ENCODE measurements around the gene PDZD7.

Gene PDZD7

GRCh38 chr10:101027106-101027720 is 3.7 kb downstream of the PDZD7 start:
- no peaks in the 10 kb centered on the region for H3K27me3 ChIP-seq (ENCODE audit: insufficient read depth, low read length, poor library complexity)
- no CpG with 5 or more reads among the region's 10 CpGs for WGBS (ENCODE audit: extremely low coverage, insufficient coverage, low lambda C conversion rate)
- no peak overlapping the region for H3K4ac ChIP-seq (ENCODE audit: low read depth, low read length)
- no peaks in the 10 kb centered on the region for H3K79me2 ChIP-seq (ENCODE audit: control insufficient read depth, insufficient read depth, low read length)
- no peak overlapping the region for H3K4me3 ChIP-seq (ENCODE audit: low read length)
- H3K56ac ChIP-seq (ENCODE audit: low read length) = peak overlapping the region; percentile 64
- no peak overlapping the region for H3K9ac ChIP-seq (ENCODE audit: low read length)
- no peak overlapping the region for H2AK5ac ChIP-seq (ENCODE audit: low read length)
- peaks cover 6% of the 10 kb centered on the region for H3K4me1 ChIP-seq (ENCODE audit: control insufficient read depth, low read depth, low read length)
- H3K79me1 ChIP-seq (ENCODE audit: low read length) = no peaks in the 10 kb centered on the region
- H3K4me2 ChIP-seq (ENCODE audit: low read length) = no peak overlapping the region
- H2BK5ac ChIP-seq (ENCODE audit: low read length) = no peak overlapping the region
- H2BK120ac ChIP-seq (ENCODE audit: low read depth, low read length) = no peak overlapping the region
- no peak overlapping the region for H4K8ac ChIP-seq (ENCODE audit: low read depth, low read length)
- H3K27ac ChIP-seq (ENCODE audit: low read depth, low read length) = no peak overlapping the region
- H3K36me3 ChIP-seq (ENCODE audit: control insufficient read depth, insufficient read depth, low read length) = no peaks in the 10 kb centered on the region
- no peak overlapping the region for H3K23ac ChIP-seq (ENCODE audit: low read length)
- no peak overlapping the region for H3K18ac ChIP-seq (ENCODE audit: low read length)
- DNase-seq = peak; percentile 22
- no peak overlapping the region for H2BK15ac ChIP-seq (replicated peaks; ENCODE audit: low read depth)
- H4K5ac ChIP-seq (ENCODE audit: low read length) = no peak overlapping the region

- Histone ChIP-seq H2BK120ac (ENCODE audit: low read depth, low read length) (no peak overlapping the region), H3K23ac (ENCODE audit: low read length) (no peak overlapping the region), H4K8ac (ENCODE audit: low read depth, low read length) (no peak overlapping the region), H3K4ac (ENCODE audit: low read depth, low read length) (no peak overlapping the region), H3K18ac (ENCODE audit: low read length) (no peak overlapping the region), H2AK5ac (ENCODE audit: low read length) (no peak overlapping the region), H2BK15ac (replicated peaks; ENCODE audit: low read depth) (no peak overlapping the region), H3K4me1 (ENCODE audit: control insufficient read depth, low read depth, low read length) (peaks cover 4% of the 10 kb centered on the region), H3K4me2 (ENCODE audit: low read length) (no peak overlapping the region), H3K79me2 (ENCODE audit: control insufficient read depth, insufficient read depth, low read length) (no peaks in the 10 kb centered on the region), H3K27me3 (ENCODE audit: insufficient read depth, low read length, poor library complexity) (peaks cover 2% of the 10 kb centered on the region), H4K5ac (ENCODE audit: low read length) (no peak overlapping the region), H3K56ac (ENCODE audit: low read length) (no peak overlapping the region), H3K9ac (ENCODE audit: low read length) (no peak overlapping the region), H2BK5ac (ENCODE audit: low read length) (no peak overlapping the region), H3K36me3 (ENCODE audit: control insufficient read depth, insufficient read depth, low read length) (no peaks in the 10 kb centered on the region), H3K4me3 (ENCODE audit: low read length) (no peak overlapping the region), H3K27ac (ENCODE audit: low read depth, low read length) (no peak overlapping the region), H3K79me1 (ENCODE audit: low read length) (no peaks in the 10 kb centered on the region)
- no peak for DNase-seq
- no CpG with 5 or more reads among the region's 15 CpGs for whole genome bisulfite sequencing (ENCODE audit: extremely low coverage, insufficient coverage, low lambda C conversion rate)
Measured at GRCh38 chr10:101022967-101023705, 7.8 kb downstream of the PDZD7 start.

- no peak overlapping the region for H4K5ac ChIP-seq (ENCODE audit: low read length)
- no peak overlapping the region for H4K8ac ChIP-seq (ENCODE audit: low read depth, low read length)
- no peak overlapping the region for H2BK120ac ChIP-seq (ENCODE audit: low read depth, low read length)
- no CpG with 5 or more reads among the region's 11 CpGs for WGBS (ENCODE audit: extremely low coverage, insufficient coverage, low lambda C conversion rate)
- no peak overlapping the region for H3K4me3 ChIP-seq (ENCODE audit: low read length)
- H3K79me1 ChIP-seq (ENCODE audit: low read length) = no peaks in the 10 kb centered on the region
- H3K18ac ChIP-seq (ENCODE audit: low read length) = no peak overlapping the region
- H3K23ac ChIP-seq (ENCODE audit: low read length) = no peak overlapping the region
- no peak overlapping the region for H3K27ac ChIP-seq (ENCODE audit: low read depth, low read length)
- H3K36me3 ChIP-seq (ENCODE audit: control insufficient read depth, insufficient read depth, low read length) = no peaks in the 10 kb centered on the region
- DNase-seq = no peak
- no peak overlapping the region for H3K4me2 ChIP-seq (ENCODE audit: low read length)
- H3K27me3 ChIP-seq (ENCODE audit: insufficient read depth, low read length, poor library complexity) = peaks cover 8% of the 10 kb centered on the region
- H3K56ac ChIP-seq (ENCODE audit: low read length) = no peak overlapping the region
- no peak overlapping the region for H2BK15ac ChIP-seq (replicated peaks; ENCODE audit: low read depth)
- H3K9ac ChIP-seq (ENCODE audit: low read length) = no peak overlapping the region
- H2BK5ac ChIP-seq (ENCODE audit: low read length) = no peak overlapping the region
- no peak overlapping the region for H2AK5ac ChIP-seq (ENCODE audit: low read length)
- peaks cover 4% of the 10 kb centered on the region for H3K4me1 ChIP-seq (ENCODE audit: control insufficient read depth, low read depth, low read length)
- no peak overlapping the region for H3K4ac ChIP-seq (ENCODE audit: low read depth, low read length)
- H3K79me2 ChIP-seq (ENCODE audit: control insufficient read depth, insufficient read depth, low read length) = no peaks in the 10 kb centered on the region
Measured at GRCh38 chr10:101021692-101022251, 9.2 kb downstream of the PDZD7 start.

- Histone ChIP-seq H3K4ac (ENCODE audit: low read depth, low read length) (no peak overlapping the region), H2BK120ac (ENCODE audit: low read depth, low read length) (no peak overlapping the region), H4K8ac (ENCODE audit: low read depth, low read length) (no peak overlapping the region), H3K27ac (ENCODE audit: low read depth, low read length) (no peak overlapping the region), H3K79me2 (ENCODE audit: control insufficient read depth, insufficient read depth, low read length) (no peaks in the 10 kb centered on the region), H2BK5ac (ENCODE audit: low read length) (no peak overlapping the region), H3K18ac (ENCODE audit: low read length) (no peak overlapping the region), H3K9ac (ENCODE audit: low read length) (no peak overlapping the region), H3K23ac (ENCODE audit: low read length) (no peak overlapping the region), H2BK15ac (replicated peaks; ENCODE audit: low read depth) (no peak overlapping the region), H3K79me1 (ENCODE audit: low read length) (no peaks in the 10 kb centered on the region), H4K5ac (ENCODE audit: low read length) (no peak overlapping the region), H3K36me3 (ENCODE audit: control insufficient read depth, insufficient read depth, low read length) (no peaks in the 10 kb centered on the region), H3K4me3 (ENCODE audit: low read length) (no peak overlapping the region), H3K4me2 (ENCODE audit: low read length) (no peak overlapping the region), H3K56ac (ENCODE audit: low read length) (no peak overlapping the region), H3K4me1 (ENCODE audit: control insufficient read depth, low read depth, low read length) (peaks cover 4% of the 10 kb centered on the region), H3K27me3 (ENCODE audit: insufficient read depth, low read length, poor library complexity) (peaks cover 8% of the 10 kb centered on the region), H2AK5ac (ENCODE audit: low read length) (no peak overlapping the region)
- WGBS (ENCODE audit: extremely low coverage, insufficient coverage, low lambda C conversion rate) = no CpG with 5 or more reads among the region's 4 CpGs
- DNase-seq = no peak
Measured at GRCh38 chr10:101021239-101021638, 9.7 kb downstream of the PDZD7 start.

GRCh38 chr10:101020427-101021075 is 10.4 kb downstream of the PDZD7 start:
- Histone ChIP-seq H3K27me3 (ENCODE audit: insufficient read depth, low read length, poor library complexity) (peaks cover 8% of the 10 kb centered on the region), H3K23ac (ENCODE audit: low read length) (no peak overlapping the region), H2BK120ac (ENCODE audit: low read depth, low read length) (no peak overlapping the region), H3K4ac (ENCODE audit: low read depth, low read length) (no peak overlapping the region), H3K79me2 (ENCODE audit: control insufficient read depth, insufficient read depth, low read length) (no peaks in the 10 kb centered on the region), H3K4me2 (ENCODE audit: low read length) (no peak overlapping the region), H3K9ac (ENCODE audit: low read length) (no peak overlapping the region), H3K56ac (ENCODE audit: low read length) (no peak overlapping the region), H3K79me1 (ENCODE audit: low read length) (no peaks in the 10 kb centered on the region), H4K8ac (ENCODE audit: low read depth, low read length) (no peak overlapping the region), H3K36me3 (ENCODE audit: control insufficient read depth, insufficient read depth, low read length) (no peaks in the 10 kb centered on the region), H3K4me1 (ENCODE audit: control insufficient read depth, low read depth, low read length) (peaks cover 4% of the 10 kb centered on the region), H2BK5ac (ENCODE audit: low read length) (no peak overlapping the region), H2BK15ac (replicated peaks; ENCODE audit: low read depth) (no peak overlapping the region), H3K18ac (ENCODE audit: low read length) (no peak overlapping the region), H3K4me3 (ENCODE audit: low read length) (no peak overlapping the region), H4K5ac (ENCODE audit: low read length) (no peak overlapping the region), H2AK5ac (ENCODE audit: low read length) (no peak overlapping the region), H3K27ac (ENCODE audit: low read depth, low read length) (no peak overlapping the region)
- DNase-seq = no peak
- no CpG with 5 or more reads among the region's 10 CpGs for WGBS (ENCODE audit: extremely low coverage, insufficient coverage, low lambda C conversion rate)
